CD8-positive, alpha-beta memory T cell (primary cell): ENCODE data around the gene KPNB1. TPM values are rescaled to one million over a fixed set of nuclear protein-coding genes. Genes with fewer than 3 reads are reported as not detected.

Experiments
- CTCF ChIA-PET: fragments of 350-600 bp; sonication (Branson Sonifier 250); formaldehyde crosslinking; loops from one replicate; lab custom pipeline; 2021; ENCODE audit warnings: antibody characterized with exemption; lab: Charles Lee
- POLR2A ChIA-PET: fragments of 350-600 bp; sonication (Branson Sonifier 250); formaldehyde crosslinking; loops from one replicate; lab custom pipeline; 2021; ENCODE audit warnings: antibody characterized with exemption; lab: Charles Lee
- DNase-seq, 5 donors: peaks; one replicate each; pipeline versions ENCODE4 v3.0.0 to v3.0.0-alpha.2; 2020 to 2022; ENCODE audit warnings: mixed read lengths in 1 of 5
- H3K27ac ChIP-seq: one replicate; pipeline ENCODE4 v1.7.0; 2013; ENCODE audit warnings: low read depth, mild to moderate bottlenecking, low read length, moderate library complexity
- H3K27me3 ChIP-seq: 2 replicates; pipeline ENCODE4 v1.7.0; 2013; ENCODE audit warnings: low read length, mild to moderate bottlenecking; ENCODE audit not compliant: insufficient read depth, poor library complexity, severe bottlenecking
- H3K36me3 ChIP-seq: 2 replicates; pipeline ENCODE4 v1.7.0; 2013; ENCODE audit warnings: mild to moderate bottlenecking, low read length, moderate library complexity; ENCODE audit not compliant: insufficient read depth
- H3K4me1 ChIP-seq: 2 replicates; pipeline ENCODE4 v1.7.0; 2013; ENCODE audit warnings: mild to moderate bottlenecking, low read length, moderate library complexity; ENCODE audit not compliant: insufficient read depth
- H3K4me3 ChIP-seq: 2 replicates; pipeline ENCODE4 v1.7.0; 2013; ENCODE audit warnings: mild to moderate bottlenecking, low read length
- H3K9me3 ChIP-seq: 2 replicates; pipeline ENCODE4 v1.7.0; 2013; ENCODE audit warnings: mild to moderate bottlenecking, low read length
- H3K27ac Mint-ChIP-seq, 8 donors: one replicate each; pipeline ENCODE4 v1.8.0; 2020 to 2021; ENCODE audit warnings: mixed read lengths in 8 of 8, mild to moderate bottlenecking in 6 of 8, inconsistent platforms in 3 of 8, moderate library complexity in 3 of 8
- H3K27me3 Mint-ChIP-seq, 2 donors: one replicate each; pipeline ENCODE4 v1.8.0; 2020 to 2021; ENCODE audit warnings: mixed read lengths in 2 of 2, mild to moderate bottlenecking in 1 of 2, moderate library complexity in 1 of 2
- H3K36me3 Mint-ChIP-seq, 3 donors: one replicate each; pipeline ENCODE4 v1.8.0; 2020 to 2021; ENCODE audit warnings: mixed read lengths in 3 of 3, inconsistent platforms in 1 of 3, mild to moderate bottlenecking in 1 of 3
- H3K4me1 Mint-ChIP-seq, 3 donors: one replicate each; pipeline ENCODE4 v1.8.0; 2020 to 2021; ENCODE audit warnings: mixed read lengths in 3 of 3, inconsistent platforms in 1 of 3, mild to moderate bottlenecking in 1 of 3
- H3K4me3 Mint-ChIP-seq, 7 donors: one replicate each; pipeline ENCODE4 v1.8.0; 2020 to 2021; ENCODE audit warnings: mixed read lengths in 7 of 7, mild to moderate bottlenecking in 6 of 7, moderate library complexity in 4 of 7, inconsistent platforms in 2 of 7
- H3K9me3 Mint-ChIP-seq, 5 donors: one replicate each; pipeline ENCODE4 v1.8.0; 2020 to 2022; ENCODE audit warnings: mixed read lengths in 5 of 5, mild to moderate bottlenecking in 3 of 5, moderate library complexity in 2 of 5, inconsistent platforms in 1 of 5
- polyA plus RNA-seq: library from polyadenylated mRNA; unstranded; fragments of 300-500 nt; fragmentation: Illumina TruSeq; gene quantifications from one replicate; pipeline ENCODE4 v1.2.3, GENCODE V29; 2021
- total RNA-seq, 2 experiments: library from RNA; stranded (reverse); gene quantifications; one replicate each; pipeline ENCODE4 v1.2.3, GENCODE V29; 2021

KPNB1 gene
- total and polyA plus RNA-seq, 3 experiments from 2014 or later = 35.9 to 915 (median 907) TPM

GRCh38 chr17:47716375-47716774 is 66.7 kb downstream of the KPNB1 start:
- Histone ChIP-seq H3K27ac (no peak overlapping the region), H3K4me1 (peaks cover 96% of the 10 kb centered on the region), H3K9me3 (no peaks in the 10 kb centered on the region), H3K27me3 (no peaks in the 10 kb centered on the region), H3K36me3 (no peaks in the 10 kb centered on the region), H3K4me3 (no peak overlapping the region)
- peak overlapping the region in 4 of 7 donors; percentile 72 to 93 (median 76) for H3K4me3 Mint-ChIP-seq
- H3K4me1 Mint-ChIP-seq = peaks cover 95 to 97% (median 96%) of the 10 kb centered on the region in 3 donors
- no peaks in the 10 kb centered on the region for H3K27me3 Mint-ChIP-seq
- no peak for DNase-seq
- POLR2A ChIA-PET = interaction anchor here (1.4 kb wide), 1 partner anchor 17 kb away, joined by 3 read pairs; the partner anchor contains the start of gene TBX21
- H3K9me3 Mint-ChIP-seq = no peaks in the 10 kb centered on the region
- H3K27ac Mint-ChIP-seq = peak overlapping the region; percentile 30 to 97 (median 88)
- H3K36me3 Mint-ChIP-seq = peaks cover 0 to 4% (median 0%) of the 10 kb centered on the region in 3 donors
- CTCF ChIA-PET = interaction anchor here (2.5 to 7.1 kb wide), 3 partner anchors 12 to 17 kb away, joined by 8 to 84 read pairs (median 18); partner anchors contain the start of gene TBX21

GRCh38 chr17:47717261-47717697 is 67.6 kb downstream of the KPNB1 start:
- H3K4me1 ChIP-seq = peaks cover 96% of the 10 kb centered on the region

GRCh38 chr17:47717979-47718621 is 68.4 kb downstream of the KPNB1 start:
- Mint-ChIP-seq H3K27me3 (no peaks in the 10 kb centered on the region), H3K9me3 (no peaks in the 10 kb centered on the region), H3K4me3 (peak overlapping the region in 6 of 7 donors; percentile 57 to 88 (median 75)), H3K4me1 (peaks cover 87 to 92% (median 90%) of the 10 kb centered on the region in 3 donors), H3K36me3 (no peaks in the 10 kb centered on the region), H3K27ac (peak overlapping the region; percentile 30 to 91 (median 80))
- peaks cover 92% of the 10 kb centered on the region for H3K4me1 ChIP-seq
- H3K9me3 ChIP-seq = no peaks in the 10 kb centered on the region
- H3K27ac ChIP-seq = no peak overlapping the region
- no peak for DNase-seq
- ChIA-PET POLR2A (interaction anchor here (0.6 to 2.9 kb wide), 5 partner anchors 13 to 113 kb away, joined by 4 to 21 read pairs (median 5); partner anchors contain the start of genes LRRC46, MRPL10 and TBX21), CTCF (interaction anchor here (0.7 to 7.1 kb wide), 12 partner anchors 10 to 83 kb away, joined by 3 to 84 read pairs (median 4); partner anchors contain the start of genes TBKBP1 and TBX21)
- H3K4me3 ChIP-seq = no peak overlapping the region
- H3K27me3 ChIP-seq = peaks cover 3% of the 10 kb centered on the region
- no peaks in the 10 kb centered on the region for H3K36me3 ChIP-seq

More at GRCh38 chr17:47717261-47717697, 67.6 kb downstream of the KPNB1 start:
- Histone ChIP-seq H3K9me3 (no peaks in the 10 kb centered on the region), H3K36me3 (no peaks in the 10 kb centered on the region), H3K27me3 (peaks cover 3% of the 10 kb centered on the region), H3K4me3 (no peak overlapping the region), H3K27ac (no peak overlapping the region)
- DNase-seq = no peak
- ChIA-PET CTCF (interaction anchor here (1.8 to 7.1 kb wide), 4 partner anchors 11 to 53 kb away, joined by 4 to 84 read pairs (median 14); partner anchors contain the start of gene TBKBP1), POLR2A (interaction anchor here (2.9 kb wide), 1 partner anchor 15 kb away, joined by 21 read pairs; the partner anchor contains the start of gene TBX21)
- Mint-ChIP-seq H3K36me3 (no peaks in the 10 kb centered on the region), H3K4me1 (peaks cover 93 to 97% (median 95%) of the 10 kb centered on the region in 3 donors), H3K27me3 (no peaks in the 10 kb centered on the region), H3K9me3 (no peaks in the 10 kb centered on the region), H3K4me3 (peak overlapping the region in 5 of 7 donors; percentile 57 to 78 (median 77)), H3K27ac (peak overlapping the region in 7 of 8 donors; percentile 17 to 91 (median 54))

- H3K36me3 Mint-ChIP-seq = no peaks in the 10 kb centered on the region
- no peaks in the 10 kb centered on the region for H3K36me3 ChIP-seq
- H3K4me3 Mint-ChIP-seq = peak overlapping the region; percentile 46 to 88 (median 73)
- H3K4me3 ChIP-seq = no peak overlapping the region
- no peak for DNase-seq
- CTCF ChIA-PET = interaction anchor here (0.7 to 7.1 kb wide), 13 partner anchors 10 to 82 kb away, joined by 3 to 84 read pairs (median 4); partner anchors contain the start of genes TBKBP1 and TBX21
- H3K4me1 Mint-ChIP-seq = peaks cover 81 to 85% (median 83%) of the 10 kb centered on the region in 3 donors
- no peak overlapping the region for H3K27ac ChIP-seq
- POLR2A ChIA-PET = interaction anchor here (0.6 to 2.9 kb wide), 6 partner anchors 14 to 112 kb away, joined by 3 to 21 read pairs (median 4); partner anchors contain the start of genes LRRC46, MRPL10 and TBX21
- H3K4me1 ChIP-seq = peaks cover 85% of the 10 kb centered on the region
- no peaks in the 10 kb centered on the region for H3K27me3 Mint-ChIP-seq
- peak overlapping the region; percentile 30 to 91 (median 81) for H3K27ac Mint-ChIP-seq
- H3K27me3 ChIP-seq = peaks cover 3% of the 10 kb centered on the region
- H3K9me3 ChIP-seq = no peaks in the 10 kb centered on the region
- no peaks in the 10 kb centered on the region for H3K9me3 Mint-ChIP-seq
Measured at GRCh38 chr17:47718634-47719405, 69.1 kb downstream of the KPNB1 start.

GRCh38 chr17:47719411-47720152 is 69.9 kb downstream of the KPNB1 start:
- CTCF ChIA-PET = interaction anchor here (1.4 to 7.1 kb wide), 7 partner anchors 12 to 70 kb away, joined by 3 to 84 read pairs (median 5); partner anchors contain the start of gene TBX21
- H3K27ac Mint-ChIP-seq = peak overlapping the region; percentile 30 to 96 (median 84)
- H3K9me3 Mint-ChIP-seq = no peaks in the 10 kb centered on the region
- H3K4me3 Mint-ChIP-seq = peak overlapping the region; percentile 46 to 88 (median 73)
- peaks cover 3% of the 10 kb centered on the region for H3K27me3 ChIP-seq
- POLR2A ChIA-PET = interaction anchor here (0.6 to 2.9 kb wide), 4 partner anchors 13 to 34 kb away, joined by 3 to 21 read pairs (median 4); partner anchors contain the start of gene TBX21
- H3K36me3 Mint-ChIP-seq = no peaks in the 10 kb centered on the region
- H3K4me1 Mint-ChIP-seq = peaks cover 74 to 78% (median 77%) of the 10 kb centered on the region in 3 donors
- no peak overlapping the region for H3K27ac ChIP-seq
- no peaks in the 10 kb centered on the region for H3K9me3 ChIP-seq
- H3K4me3 ChIP-seq = no peak overlapping the region
- no peaks in the 10 kb centered on the region for H3K36me3 ChIP-seq
- DNase-seq = peak in 1 of 5 donors; percentile 71
- H3K27me3 Mint-ChIP-seq = no peaks in the 10 kb centered on the region
- H3K4me1 ChIP-seq = peaks cover 77% of the 10 kb centered on the region

- Histone ChIP-seq H3K9me3 (no peaks in the 10 kb centered on the region), H3K27ac (no peak overlapping the region), H3K36me3 (no peaks in the 10 kb centered on the region), H3K27me3 (peaks cover 3% of the 10 kb centered on the region), H3K4me1 (peaks cover 71% of the 10 kb centered on the region), H3K4me3 (no peak overlapping the region)
- no peaks in the 10 kb centered on the region for H3K9me3 Mint-ChIP-seq
- no peaks in the 10 kb centered on the region for H3K27me3 Mint-ChIP-seq
- H3K4me3 Mint-ChIP-seq = peak overlapping the region; percentile 43 to 88 (median 73)
- no peak for DNase-seq
- ChIA-PET POLR2A (interaction anchor here (0.8 kb wide), 1 partner anchor 22 kb away, joined by 3 read pairs; no protein-coding TSS in a partner anchor), CTCF (interaction anchor here (1.7 to 7.1 kb wide), 4 partner anchors 12 to 56 kb away, joined by 5 to 84 read pairs (median 24); partner anchors contain the start of gene TBX21)
- peak overlapping the region; percentile 30 to 98 (median 84) for H3K27ac Mint-ChIP-seq
- H3K4me1 Mint-ChIP-seq = peaks cover 74 to 77% (median 75%) of the 10 kb centered on the region in 3 donors
- H3K36me3 Mint-ChIP-seq = no peaks in the 10 kb centered on the region
Measured at GRCh38 chr17:47720196-47720595, 70.5 kb downstream of the KPNB1 start.
